UCSD-AML1 (cell line): ENCODE results near the gene LILRA5.
"Not testable (repeated sequence)": the region's sequence is repeated elsewhere in the genome, so short reads cannot be mapped to it uniquely, and the experiment has no call there.

Experiments
- DNase-seq: peaks from one replicate; lab custom pipeline; 2025; ENCODE audit not compliant: unreplicated experiment; lab: John Stamatoyannopoulos, UW

LILRA5 gene

GRCh38 chr19:54307389-54308020 lies 5.5 kb downstream of the LILRA5 start:
- DNase-seq: no peak

- DNase-seq: no peak
Measured at GRCh38 chr19:54305141-54305540, 7.8 kb downstream of the LILRA5 start.

- DNase-seq: peak; percentile 54
Measured at GRCh38 chr19:54302257-54302656, 10.7 kb downstream of the LILRA5 start.

- DNase-seq: no peak
Measured at GRCh38 chr19:54299515-54299914, 13.5 kb downstream of the LILRA5 start.

GRCh38 chr19:54299126-54299498 lies 13.9 kb downstream of the LILRA5 start:
- no peak for DNase-seq

GRCh38 chr19:54298357-54299125 lies 14.4 kb downstream of the LILRA5 start:
- no peak for DNase-seq

GRCh38 chr19:54297759-54298305 lies 15.1 kb downstream of the LILRA5 start:
- DNase-seq: peak; percentile 31

- no peak for DNase-seq
Measured at GRCh38 chr19:54294539-54294938, 18.4 kb downstream of the LILRA5 start.

- DNase-seq: not testable (repeated sequence)
Measured at GRCh38 chr19:54289160-54289559, 23.8 kb downstream of the LILRA5 start.

GRCh38 chr19:54287456-54287855 lies 25.5 kb downstream of the LILRA5 start:
- DNase-seq: no peak

- DNase-seq: not testable (repeated sequence)
Measured at GRCh38 chr19:54286283-54286682, 26.7 kb downstream of the LILRA5 start.

- DNase-seq: not testable (repeated sequence)
Measured at GRCh38 chr19:54285427-54286056, 27.4 kb downstream of the LILRA5 start.

- peak; percentile 39 for DNase-seq
Measured at GRCh38 chr19:54282686-54283470, 30.1 kb downstream of the LILRA5 start.

GRCh38 chr19:54281729-54282075 lies 31.3 kb downstream of the LILRA5 start:
- not testable (repeated sequence) for DNase-seq

- DNase-seq: peak; percentile 58
Measured at GRCh38 chr19:54281007-54281728, 31.8 kb downstream of the LILRA5 start, which contains the start of gene LILRB2. Gene LILRB2, minus strand, starts transcription at chr19:54281110. Its CDS starts 614 bp downstream, at chr19:54280496.

- peak; percentile 58 for DNase-seq
Measured at GRCh38 chr19:54280441-54280840, 32.5 kb downstream of the LILRA5 start.

GRCh38 chr19:54280025-54280424 lies 32.9 kb downstream of the LILRA5 start:
- not testable (repeated sequence) for DNase-seq

- no peak for DNase-seq
Measured at GRCh38 chr19:54279406-54279962, 33.5 kb downstream of the LILRA5 start.

- DNase-seq: not testable (repeated sequence)
Measured at GRCh38 chr19:54278571-54279195, 34.3 kb downstream of the LILRA5 start.
